Gastrocnemius medialis (tissue), 4 donors: ENCODE data around the gene BCAP29. TPM values are rescaled to one million over a fixed set of nuclear protein-coding genes. Genes with fewer than 3 reads are reported as not detected.

Source experiments
- ATAC-seq, 2 donors: fragments of 150-250 bp; one replicate each; pipeline ENCODE4 v1.9.1; 2016
- DNase-seq, 2 donors: peaks; one replicate each; pipeline ENCODE4 v3.0.0-alpha.2; 2019
- H3K27ac ChIP-seq, 4 donors: fragments of 200-600 bp; sonication (generic); 1 replicate in 1 of 4; 2 replicates in 3 of 4; pipeline ENCODE4 v1.5.1; 2016 to 2018; ENCODE audit warnings: mild to moderate bottlenecking in 2 of 4, moderate library complexity in 1 of 4
- H3K27me3 ChIP-seq, 3 donors: fragments of 200-600 bp; sonication (generic) in 2 of 3; 1 replicate in 1 of 3; 2 replicates in 2 of 3; pipeline versions ENCODE4 v1.5.1 to v1.6.0; 2016 to 2019; ENCODE audit warnings: mild to moderate bottlenecking in 1 of 3, moderate library complexity in 1 of 3
- H3K36me3 ChIP-seq, 2 donors: fragments of 200-600 bp; sonication (generic) in 1 of 2; one replicate each; pipeline ENCODE4 v1.5.1; 2017 to 2018
- H3K4me1 ChIP-seq, 2 donors: fragments of 200-600 bp; sonication (generic) in 1 of 2; one replicate each; pipeline ENCODE4 v1.5.1; 2016 to 2017; ENCODE audit warnings: mild to moderate bottlenecking in 2 of 2
- H3K4me3 ChIP-seq, 4 donors: fragments of 200-600 bp; sonication (generic) in 3 of 4; 1 replicate in 1 of 4; 2 replicates in 3 of 4; pipeline ENCODE4 v1.5.1; 2016 to 2019; ENCODE audit warnings: mild to moderate bottlenecking in 2 of 4
- H3K9me3 ChIP-seq, 3 donors: fragments of 200-600 bp; sonication (generic) in 2 of 3; 1 replicate in 1 of 3; 2 replicates in 2 of 3; pipeline ENCODE4 v1.5.1; 2016 to 2019
- CTCF ChIP-seq, 5 experiments: fragments of 450-650 bp in 3 of 5; fragments of 200-600 bp in 2 of 5; sonication (generic) in 2 of 5; IDR thresholded peaks in 4 of 5; conservative IDR thresholded peaks in 1 of 5; 1 replicate in 4 of 5; 2 replicates in 1 of 5; pipeline ENCODE4 v1.5.1; 2016 to 2019; ENCODE audit warnings: antibody characterized with exemption in 5 of 5, mild to moderate bottlenecking in 3 of 5, moderate library complexity in 3 of 5
- POLR2A ChIP-seq, 2 donors: fragments of 450-650 bp; IDR thresholded peaks; one replicate each; pipeline ENCODE4 v1.6.1; 2017; ENCODE audit warnings: antibody characterized with exemption in 2 of 2, mild to moderate bottlenecking in 2 of 2, moderate library complexity in 2 of 2
- in situ Hi-C, 4 donors: fragments of 200-750 bp; cut with MboI; loops; one replicate each; pipeline versions ENCODE4 v1.15.0 to v1.8.0; 2017; ENCODE audit warnings: low sequenced_read_pairs in 4 of 4
- intact Hi-C: fragments of 100-400 bp; cut with DNase I; formaldehyde crosslinking; loops from one replicate; pipeline ENCODE4 v1.15.1; 2023; ENCODE audit warnings: low total_unique reads
- total RNA-seq, 4 donors: library from RNA; depleted of rRNA; stranded (reverse); fragments of >200 nt; gene quantifications; one replicate each; pipeline versions ENCODE4 v1.1.0 to v1.2.3, GENCODE V29; 2016

Gene BCAP29
- total RNA-seq, 4 donors from 2014 or later: 125 to 152 (median 129) TPM

DNA sequence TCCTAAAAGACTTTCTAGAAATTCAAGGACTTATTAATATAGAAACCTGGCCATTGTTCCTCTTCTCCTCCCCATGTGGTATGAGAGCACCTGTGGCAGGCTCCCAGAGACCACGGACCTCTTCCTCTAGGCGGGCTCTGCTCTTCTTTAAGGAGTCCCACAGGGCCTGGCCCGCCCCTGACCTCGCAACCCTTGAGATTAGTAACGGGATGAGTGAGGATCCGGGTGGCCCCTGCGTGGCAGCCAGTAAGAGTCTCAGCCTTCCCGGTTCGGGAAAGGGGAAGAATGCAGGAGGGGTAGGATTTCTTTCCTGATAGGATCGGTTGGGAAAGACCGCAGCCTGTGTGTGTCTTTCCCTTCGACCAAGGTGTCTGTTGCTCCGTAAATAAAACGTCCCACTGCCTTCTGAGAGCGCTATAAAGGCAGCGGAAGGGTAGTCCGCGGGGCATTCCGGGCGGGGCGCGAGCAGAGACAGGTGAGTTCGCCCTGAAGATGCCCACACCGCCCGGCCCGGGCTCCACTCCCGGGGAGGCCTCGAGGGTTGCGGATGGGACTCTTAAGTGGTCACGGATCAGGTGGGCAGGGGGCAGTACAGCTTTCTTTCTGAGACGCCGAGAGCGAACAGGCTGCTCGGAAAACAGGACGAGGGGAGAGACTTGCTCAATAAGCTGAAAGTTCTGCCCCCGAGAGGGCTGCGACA lies 80.5 kb downstream of the BCAP29 start, which contains the start of gene SLC26A4:
Gene SLC26A4 (plus strand): TSS at position 448 of the 700 bp plus-strand sequence. CDS start 814 bp downstream, outside the sequence.
- no peak for ATAC-seq
- in situ Hi-C loops (no loop called here), intact Hi-C loops (no loop called here)
- peaks cover 4 to 17% of the 10 kb centered on the region in 2 donors for H3K4me1 ChIP-seq
- no peaks in the 10 kb centered on the region for H3K36me3 ChIP-seq
- no peak for DNase-seq
- TF ChIP-seq POLR2A (IDR thresholded peaks at IDR 0.05) (no peak), CTCF (IDR thresholded peaks at IDR 0.05 in 4 of 5, conservative IDR thresholded peaks at IDR 0.05 in 1 of 5) (no peak)
- H3K9me3 ChIP-seq: no peaks in the 10 kb centered on the region
- H3K27ac ChIP-seq: no peak within 1 kb of the TSS
- H3K4me3 ChIP-seq: peak within 1 kb of the TSS; percentile 56 to 67 (median 58)
- peaks cover 20 to 24% (median 21%) of the 10 kb centered on the region in 3 donors for H3K27me3 ChIP-seq

DNA sequence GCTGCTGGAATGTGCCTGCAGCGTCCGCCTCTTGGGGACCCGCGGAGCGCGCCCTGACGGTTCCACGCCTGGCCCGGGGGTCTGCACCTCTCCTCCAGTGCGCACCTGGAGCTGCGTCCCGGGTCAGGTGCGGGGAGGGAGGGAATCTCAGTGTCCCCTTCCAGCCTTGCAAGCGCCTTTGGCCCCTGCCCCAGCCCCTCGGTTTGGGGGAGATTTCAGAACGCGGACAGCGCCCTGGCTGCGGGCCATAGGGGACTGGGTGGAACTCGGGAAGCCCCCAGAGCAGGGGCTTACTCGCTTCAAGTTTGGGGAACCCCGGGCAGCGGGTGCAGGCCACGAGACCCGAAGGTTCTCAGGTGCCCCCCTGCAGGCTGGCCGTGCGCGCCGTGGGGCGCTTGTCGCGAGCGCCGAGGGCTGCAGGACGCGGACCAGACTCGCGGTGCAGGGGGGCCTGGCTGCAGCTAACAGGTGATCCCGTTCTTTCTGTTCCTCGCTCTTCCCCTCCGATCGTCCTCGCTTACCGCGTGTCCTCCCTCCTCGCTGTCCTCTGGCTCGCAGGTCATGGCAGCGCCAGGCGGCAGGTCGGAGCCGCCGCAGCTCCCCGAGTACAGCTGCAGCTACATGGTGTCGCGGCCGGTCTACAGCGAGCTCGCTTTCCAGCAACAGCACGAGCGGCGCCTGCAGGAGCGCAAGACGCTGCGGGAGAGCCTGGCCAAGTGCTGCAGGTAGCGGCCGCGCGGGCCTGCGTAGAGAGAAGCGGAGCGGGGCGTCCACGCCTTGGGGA lies 81.2 kb downstream of the BCAP29 start:
- Histone ChIP-seq H3K4me1 (peaks cover 4 to 17% of the 10 kb centered on the region in 2 donors), H3K9me3 (no peaks in the 10 kb centered on the region), H3K27me3 (peaks cover 20 to 24% (median 21%) of the 10 kb centered on the region in 3 donors), H3K36me3 (no peaks in the 10 kb centered on the region), H3K27ac (no peak overlapping the region), H3K4me3 (peak overlapping the region; percentile 56 to 67 (median 58))
- peak in 1 of 2 donors; percentile 18 for DNase-seq
- in situ Hi-C loops (no loop called here), intact Hi-C loops (no loop called here)
- peak; percentile 45 to 61 for ATAC-seq
- TF ChIP-seq CTCF (IDR thresholded peaks at IDR 0.05 in 4 of 5, conservative IDR thresholded peaks at IDR 0.05 in 1 of 5) (peak in 1 of 5 experiments; percentile 19), POLR2A (IDR thresholded peaks at IDR 0.05) (no peak)

DNA sequence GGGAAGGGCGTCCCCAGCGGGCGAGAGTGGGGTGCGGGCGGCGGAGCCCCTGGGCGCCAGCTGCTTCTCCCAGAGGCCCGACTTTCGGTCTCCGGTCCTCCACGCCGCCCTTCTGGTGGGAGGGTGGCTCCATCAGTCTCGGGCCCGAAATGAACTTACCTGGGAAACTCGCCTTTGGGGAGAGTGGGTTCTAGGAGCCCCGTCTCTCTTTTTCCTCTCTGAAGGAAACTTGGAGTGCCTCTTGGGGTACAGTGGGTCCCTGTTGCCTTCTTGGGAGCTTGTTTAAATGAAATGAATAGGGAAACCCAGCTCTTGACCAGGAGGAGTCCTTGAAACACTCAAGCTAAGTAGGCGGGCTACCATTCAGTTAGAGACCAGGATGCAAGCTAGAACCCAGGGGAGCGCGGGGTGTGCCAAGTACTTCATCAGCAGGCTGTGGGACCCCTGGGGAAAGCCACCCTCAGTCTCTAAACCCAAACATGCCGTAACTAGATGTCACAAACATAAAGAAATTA lies 81.9 kb downstream of the BCAP29 start:
- no peak for ATAC-seq
- no peaks in the 10 kb centered on the region for H3K9me3 ChIP-seq
- no peaks in the 10 kb centered on the region for H3K36me3 ChIP-seq
- no peak overlapping the region for H3K27ac ChIP-seq
- no peak for DNase-seq
- H3K4me1 ChIP-seq: peaks cover 4 to 17% of the 10 kb centered on the region in 2 donors
- H3K27me3 ChIP-seq: peaks cover 20 to 24% (median 21%) of the 10 kb centered on the region in 3 donors
- intact Hi-C loops: no loop called here
- peak overlapping the region; percentile 56 to 67 (median 58) for H3K4me3 ChIP-seq
- TF ChIP-seq CTCF (IDR thresholded peaks at IDR 0.05 in 4 of 5, conservative IDR thresholded peaks at IDR 0.05 in 1 of 5) (peak in 1 of 5 experiments; percentile 5), POLR2A (IDR thresholded peaks at IDR 0.05) (no peak)
- in situ Hi-C loops: no loop called here

DNA sequence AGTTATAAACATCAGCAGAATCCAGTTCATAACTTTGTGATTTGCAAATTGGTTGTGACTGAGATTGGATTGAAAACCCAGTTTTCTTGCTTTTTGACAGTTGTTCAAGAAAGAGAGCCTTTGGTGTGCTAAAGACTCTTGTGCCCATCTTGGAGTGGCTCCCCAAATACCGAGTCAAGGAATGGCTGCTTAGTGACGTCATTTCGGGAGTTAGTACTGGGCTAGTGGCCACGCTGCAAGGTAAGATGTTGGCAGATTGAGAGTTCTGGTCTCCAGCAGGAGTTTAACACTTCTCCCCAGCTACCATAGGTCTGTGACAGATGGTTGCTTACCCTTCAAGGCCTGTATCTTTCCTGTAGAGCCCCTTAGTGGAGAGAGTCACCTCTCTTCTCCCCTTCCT lies 83.2 kb downstream of the BCAP29 start:
- TF ChIP-seq CTCF (IDR thresholded peaks at IDR 0.05 in 4 of 5, conservative IDR thresholded peaks at IDR 0.05 in 1 of 5): no peak
- no peak for TF ChIP-seq POLR2A (IDR thresholded peaks at IDR 0.05)
- Histone ChIP-seq H3K4me3 (no peak overlapping the region), H3K27ac (no peak overlapping the region), H3K4me1 (peaks cover 4 to 17% of the 10 kb centered on the region in 2 donors), H3K9me3 (no peaks in the 10 kb centered on the region), H3K36me3 (no peaks in the 10 kb centered on the region), H3K27me3 (peaks cover 20 to 24% (median 21%) of the 10 kb centered on the region in 3 donors)
- intact Hi-C loops (no loop called here), in situ Hi-C loops (no loop called here)
- ATAC-seq (no peak), DNase-seq (no peak)
